SKM-1 treated with dmso at 0.1 percent for 144 hours (cell line): Measurements from ENCODE around the gene L3MBTL2.
"Not testable (repeated sequence)": the region's sequence is repeated elsewhere in the genome, so short reads cannot be mapped to it uniquely, and the experiment has no call there.

Experiments used
- DNase-seq: peaks from one replicate; lab custom pipeline; 2025; ENCODE audit not compliant: unreplicated experiment; lab: John Stamatoyannopoulos, UW

L3MBTL2 gene

GRCh38 chr22:41204992-41205900, at the start of gene L3MBTL2:
L3MBTL2 (plus strand) TSS chr22:41205312; CDS start chr22:41205363, 51 bp downstream.
- peak; percentile 97 for DNase-seq

DNA sequence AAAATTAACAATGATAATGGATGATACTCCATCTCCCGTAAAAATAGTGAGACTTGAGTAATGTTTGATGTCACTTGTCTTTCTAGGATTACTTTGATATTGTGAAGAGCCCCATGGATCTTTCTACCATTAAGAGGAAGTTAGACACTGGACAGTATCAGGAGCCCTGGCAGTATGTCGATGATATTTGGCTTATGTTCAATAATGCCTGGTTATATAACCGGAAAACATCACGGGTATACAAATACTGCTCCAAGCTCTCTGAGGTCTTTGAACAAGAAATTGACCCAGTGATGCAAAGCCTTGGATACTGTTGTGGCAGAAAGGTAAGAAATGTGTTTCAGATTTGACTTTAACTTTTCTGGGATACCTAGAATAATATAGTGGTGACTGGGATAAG, 48.0 kb upstream of the L3MBTL2 start:
- no peak for DNase-seq

- DNase-seq, result no peak
These were observed 36.0 kb upstream of the L3MBTL2 start for GRCh38 chr22:41169157-41169556.

DNA sequence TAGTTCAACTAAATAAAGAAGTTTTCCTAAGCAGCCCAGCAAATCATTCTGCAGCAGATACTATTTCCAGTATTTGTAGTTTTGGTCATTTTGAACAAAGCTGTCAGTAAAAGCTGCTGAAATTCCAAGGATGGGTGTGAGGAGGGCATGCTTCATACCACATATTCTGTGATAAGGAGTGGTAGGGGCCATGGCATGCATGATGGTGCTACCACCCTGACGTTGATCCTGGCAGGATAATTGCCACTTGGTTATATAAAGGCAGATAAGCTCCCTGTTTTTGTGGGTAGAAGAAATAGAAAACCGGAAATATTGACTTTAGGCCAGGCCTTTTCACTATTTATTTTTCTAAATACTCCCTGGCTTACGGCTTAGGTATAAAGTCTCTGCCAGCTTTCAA, 33.1 kb upstream of the L3MBTL2 start:
- DNase-seq, result no peak

DNA sequence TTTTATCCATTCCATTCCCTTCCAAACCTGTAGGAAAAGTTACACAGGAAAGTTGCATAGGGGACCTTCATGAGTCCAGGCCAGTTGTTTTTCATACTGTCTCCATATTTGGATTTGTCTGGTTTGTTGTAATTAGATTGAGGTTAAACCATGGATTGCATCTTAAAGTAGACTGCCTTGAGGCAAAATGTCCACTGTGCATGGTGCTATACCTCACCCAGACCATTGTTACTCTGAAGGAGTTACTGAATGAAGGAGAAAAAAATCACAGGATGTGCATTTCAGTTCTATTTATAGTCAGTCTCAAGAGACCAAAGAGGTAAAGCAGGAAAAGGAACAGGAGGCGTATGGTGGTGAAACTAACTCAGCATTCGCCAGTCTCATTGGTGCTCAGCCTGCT, 29.6 kb upstream of the L3MBTL2 start:
- no peak for DNase-seq

- DNase-seq, result no peak
These were observed 28.0 kb upstream of the L3MBTL2 start for GRCh38 chr22:41177040-41177621.

- no peak for DNase-seq
These were observed 27.3 kb upstream of the L3MBTL2 start for GRCh38 chr22:41177622-41178424.

DNA sequence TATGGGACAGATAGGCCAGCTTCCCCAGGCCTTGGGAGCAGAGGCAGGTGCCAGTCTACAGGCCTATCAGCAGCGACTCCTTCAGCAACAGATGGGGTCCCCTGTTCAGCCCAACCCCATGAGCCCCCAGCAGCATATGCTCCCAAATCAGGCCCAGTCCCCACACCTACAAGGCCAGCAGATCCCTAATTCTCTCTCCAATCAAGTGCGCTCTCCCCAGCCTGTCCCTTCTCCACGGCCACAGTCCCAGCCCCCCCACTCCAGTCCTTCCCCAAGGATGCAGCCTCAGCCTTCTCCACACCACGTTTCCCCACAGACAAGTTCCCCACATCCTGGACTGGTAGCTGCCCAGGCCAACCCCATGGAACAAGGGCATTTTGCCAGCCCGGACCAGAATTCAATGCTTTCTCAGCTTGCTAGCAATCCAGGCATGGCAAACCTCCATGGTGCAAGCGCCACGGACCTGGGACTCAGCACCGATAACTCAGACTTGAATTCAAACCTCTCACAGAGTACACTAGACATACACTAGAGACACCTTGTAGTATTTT, 26.6 kb upstream of the L3MBTL2 start:
- DNase-seq, result no peak

- not testable (repeated sequence) for DNase-seq
These were observed 24.8 kb upstream of the L3MBTL2 start for GRCh38 chr22:41180362-41180761.

DNA sequence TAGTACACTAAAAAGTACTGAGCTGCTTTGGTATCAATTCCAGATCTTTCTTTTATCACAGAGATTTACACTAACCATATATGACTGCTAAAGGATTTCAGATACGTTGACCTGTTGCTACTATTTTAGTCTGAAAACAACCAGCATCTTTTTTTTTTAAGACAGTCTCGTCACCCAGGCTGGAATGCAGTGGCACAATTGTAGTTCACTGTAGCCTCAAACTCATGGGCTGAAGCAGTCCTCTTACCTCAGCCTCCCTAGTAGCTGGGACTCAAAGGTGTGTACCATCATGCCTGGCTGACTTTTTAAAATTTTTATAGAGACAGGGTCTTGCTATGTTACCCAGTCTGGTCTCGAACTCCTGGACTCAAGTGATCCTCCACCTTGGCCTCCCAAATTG, 24.2 kb upstream of the L3MBTL2 start:
- DNase-seq, result no peak

GRCh38 chr22:41181349-41182241, 23.5 kb upstream of the L3MBTL2 start:
- DNase-seq, result peak; percentile 70

DNA sequence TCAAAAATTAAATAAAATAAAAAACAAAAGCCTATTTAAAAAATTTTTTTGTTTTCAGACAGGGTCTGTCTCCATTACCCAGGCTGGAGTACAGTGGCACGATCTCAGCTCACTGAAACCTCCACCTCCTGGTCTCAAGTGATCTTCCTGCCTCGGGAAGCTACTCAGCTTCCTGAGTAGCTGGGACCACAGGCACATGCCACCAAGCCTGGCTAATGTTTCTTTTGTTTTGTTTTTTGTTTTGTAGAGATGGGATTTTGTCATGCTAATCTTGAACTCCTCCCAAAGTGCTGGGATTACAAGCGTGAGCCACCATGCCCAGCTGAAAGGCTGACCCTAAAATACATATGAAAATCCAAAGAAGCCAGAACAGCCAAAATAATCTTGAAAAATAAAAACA, 20.4 kb upstream of the L3MBTL2 start:
- DNase-seq, result no peak

DNA sequence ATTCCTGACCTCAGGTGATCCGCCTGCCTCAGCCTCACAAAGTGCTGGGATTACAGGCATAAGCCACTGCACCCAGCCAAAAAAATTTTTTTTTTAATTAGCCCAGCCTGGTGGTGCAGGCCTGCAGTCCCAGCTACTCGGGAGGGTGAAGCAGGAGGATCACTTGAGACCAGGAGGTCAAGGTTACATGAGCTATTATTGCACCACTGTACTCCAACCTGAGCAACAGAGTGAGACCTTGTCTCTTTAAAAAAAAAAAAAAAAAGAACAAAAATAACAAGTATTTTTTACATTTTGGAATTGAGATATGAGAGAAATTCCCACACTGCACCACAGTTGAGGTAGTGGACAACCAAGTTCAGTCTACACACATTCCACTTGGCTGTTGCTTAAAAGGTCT, 13.6 kb upstream of the L3MBTL2 start:
- no peak for DNase-seq

DNA sequence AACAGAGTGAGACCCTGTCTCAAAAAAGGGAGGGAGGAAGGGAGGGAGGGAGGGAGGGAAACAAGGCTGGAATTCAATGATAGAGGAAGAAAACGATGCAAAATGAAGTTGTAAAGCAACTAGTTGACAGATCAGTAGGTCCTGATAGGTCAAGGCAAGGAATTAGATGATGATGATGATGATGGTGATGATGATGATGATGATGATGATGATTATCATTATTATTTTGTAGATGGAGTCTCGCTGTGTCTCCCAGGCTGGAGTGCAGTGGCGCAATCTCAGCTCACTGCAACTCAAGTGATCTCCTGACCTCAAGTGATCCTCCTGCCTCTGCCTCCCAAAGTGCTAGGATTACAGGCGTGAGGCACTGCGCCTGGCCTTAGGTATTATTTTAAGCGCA, 11.3 kb upstream of the L3MBTL2 start:
- no peak for DNase-seq

DNA sequence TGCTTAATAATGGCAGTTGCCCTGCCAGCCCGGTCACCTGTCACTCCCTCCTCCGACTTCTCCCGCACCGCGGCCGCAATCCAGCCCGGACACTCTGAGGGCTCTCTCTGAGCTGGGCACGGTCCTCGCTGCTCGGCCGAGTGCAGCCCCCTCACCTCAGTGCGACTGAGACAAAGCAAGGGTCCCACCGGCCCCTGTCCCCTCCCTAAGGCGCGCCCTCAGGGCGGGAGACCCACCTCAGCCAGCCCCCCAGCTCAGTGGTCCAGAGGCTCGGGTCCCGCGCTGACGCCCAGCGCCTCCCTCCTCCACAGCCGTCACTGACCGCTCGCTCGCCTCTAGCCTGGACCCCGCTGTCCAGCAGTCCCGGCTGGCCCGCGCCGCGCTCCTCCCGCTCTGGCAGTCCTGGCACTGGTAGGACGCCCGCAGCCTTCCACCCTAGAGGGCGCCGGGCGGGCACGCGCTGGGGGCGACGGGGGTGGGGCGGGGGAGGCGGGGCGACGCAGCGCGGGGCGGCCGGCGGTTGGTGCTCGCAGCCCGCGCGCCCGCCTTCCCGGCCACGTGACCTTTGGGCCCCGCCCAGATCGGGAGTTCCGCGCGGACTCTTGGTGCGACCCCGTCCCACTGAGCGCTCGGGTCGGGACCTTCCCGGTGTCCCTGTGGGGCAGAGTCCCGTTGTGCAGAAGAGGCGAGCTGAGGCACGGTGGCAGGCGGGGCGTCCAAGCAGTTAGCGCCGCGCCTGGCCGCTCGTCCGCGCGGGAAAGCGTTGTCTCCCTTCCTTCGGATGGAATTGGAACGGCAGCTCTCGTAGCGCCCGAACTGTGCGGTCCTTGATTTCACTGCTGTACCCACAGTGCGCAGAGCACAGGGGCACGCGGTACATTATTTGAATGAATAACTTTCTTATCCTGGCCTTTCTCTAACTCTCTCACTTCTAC, 7.8 kb upstream of the L3MBTL2 start:
- DNase-seq, result peak; percentile 78

DNA sequence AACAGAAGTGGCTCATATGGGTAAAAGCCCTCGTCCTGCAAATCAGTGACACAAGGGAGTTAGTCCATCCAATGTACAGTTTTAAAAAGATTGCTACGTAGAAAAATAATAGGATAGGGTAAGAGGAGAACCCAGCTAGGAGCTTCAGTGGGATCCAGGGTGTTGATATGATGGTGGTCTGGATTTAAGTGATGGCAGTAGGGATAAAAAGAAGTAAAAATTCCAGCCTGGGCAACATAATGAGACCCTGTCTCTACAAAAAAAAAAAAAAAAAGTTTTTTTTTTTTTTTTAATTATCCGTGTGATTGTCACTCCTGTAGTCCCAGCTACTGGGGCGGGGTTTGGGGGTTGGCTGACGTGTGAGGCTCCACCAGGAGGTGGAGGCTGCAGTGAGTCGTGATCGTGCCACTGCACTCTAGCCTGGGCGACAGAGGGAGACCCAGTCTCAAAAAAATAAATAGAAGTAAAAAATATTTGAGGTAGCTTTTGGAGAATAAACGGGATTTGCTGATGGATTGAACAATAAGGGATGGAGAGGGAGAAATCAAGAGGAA, 7.0 kb upstream of the L3MBTL2 start:
- DNase-seq, result no peak

DNA sequence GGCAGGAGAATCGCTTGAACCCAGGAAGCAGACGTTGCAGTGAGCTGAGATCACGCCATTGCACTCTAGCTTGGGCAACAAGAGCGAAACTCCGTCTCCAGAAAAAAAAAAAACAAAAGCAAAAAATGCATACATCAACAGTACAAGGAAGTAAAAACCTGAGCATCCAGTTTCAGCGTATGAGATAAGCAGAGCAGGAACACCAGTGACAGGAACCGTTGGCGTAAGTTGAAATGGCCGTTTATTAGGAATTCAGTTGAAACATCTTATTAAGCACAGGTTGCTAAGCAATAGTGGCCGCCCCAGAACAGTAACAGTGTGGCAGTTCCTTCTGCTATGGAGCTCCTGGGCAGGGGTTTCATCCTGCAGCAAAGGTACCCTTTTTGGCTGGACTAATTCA, 4.0 kb upstream of the L3MBTL2 start:
- DNase-seq, result no peak

GRCh38 chr22:41203118-41203517, 2.0 kb upstream of the L3MBTL2 start:
- DNase-seq, result no peak

GRCh38 chr22:41204066-41204465, 1.0 kb upstream of the L3MBTL2 start:
- peak; percentile 9 for DNase-seq
